ENCODE measurements around the gene HOXA6. TPM values are rescaled to one million over a fixed set of nuclear protein-coding genes. Genes with fewer than 3 reads are reported as not detected.
A peak's percentile ranks its signal among the peaks of the same experiment; 100 is the strongest.

HOXA6 gene
- total RNA-seq, 1 donor from 2014 or later, result not detected

DNA sequence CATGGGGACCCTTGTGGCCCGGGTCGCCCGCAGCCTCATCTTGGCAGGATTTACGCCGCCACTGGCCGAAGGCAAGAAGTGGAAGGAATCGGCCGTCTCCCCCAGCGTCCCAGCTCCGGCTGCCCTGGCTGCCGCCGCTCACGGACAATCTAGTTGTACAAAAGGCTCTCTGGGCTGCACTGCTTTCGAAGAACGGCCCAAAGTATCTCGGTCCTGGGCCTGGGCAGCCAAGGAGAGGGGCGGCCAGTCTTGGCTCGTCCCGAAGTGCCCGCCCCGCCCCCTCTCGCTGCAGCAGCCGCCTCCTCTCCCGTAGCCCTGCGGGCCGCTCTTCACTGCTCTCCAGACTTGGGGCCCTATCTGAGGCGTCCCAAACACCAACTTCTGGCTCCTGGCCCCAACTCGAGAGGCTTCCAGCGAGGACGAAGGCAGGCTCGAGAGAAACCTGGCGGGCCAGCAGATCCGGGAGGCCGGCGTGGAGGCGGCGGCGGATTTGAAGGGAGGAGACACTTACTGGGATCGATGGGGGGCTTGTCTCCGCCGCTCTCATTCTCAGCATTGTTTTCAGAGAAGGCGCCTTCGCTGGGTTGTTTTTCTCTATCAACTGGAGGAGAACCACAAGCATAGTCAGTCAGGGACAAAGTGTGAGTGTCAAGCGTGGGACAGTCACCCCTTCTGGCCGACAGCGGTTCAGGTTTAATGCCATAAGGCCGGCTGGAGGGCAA is 17.0 kb upstream of the HOXA6 start:
- TF ChIP-seq CTCF (IDR thresholded peaks at IDR 0.05) (peak; percentile 53), EZH2 (IDR thresholded peaks at IDR 0.05) (peak; percentile 97), EZH2phosphoT487 (IDR thresholded peaks at IDR 0.05) (peak; percentile 94)
- Histone ChIP-seq H3K27ac (no peak overlapping the region), H2AFZ (replicated peaks) (peak overlapping the region; percentile 8), H3K4me3 (peak overlapping the region; percentile 12), H3K4me1 (no peaks in the 10 kb centered on the region), H3K27me3 (peaks cover 100% of the 10 kb centered on the region), H3F3A (ENCODE audit: low read depth) (no peaks in the 10 kb centered on the region), H3K79me2 (ENCODE audit: low read depth) (no peaks in the 10 kb centered on the region), H3K36me3 (no peaks in the 10 kb centered on the region), H4K20me1 (ENCODE audit: low read depth) (peaks cover 60% of the 10 kb centered on the region), H3K9ac (no peak overlapping the region), H3K9me3 (ENCODE audit: low read depth) (no peaks in the 10 kb centered on the region), H3K4me2 (peak overlapping the region; percentile 16)
- DNase-seq (ENCODE audit: low spot score), result peak; percentile 87
- H3K36me3 Mint-ChIP-seq, result no peaks in the 10 kb centered on the region
- H3K9me3 Mint-ChIP-seq, result no peaks in the 10 kb centered on the region
- no peak overlapping the region for H3K4me3 Mint-ChIP-seq
- peaks cover 87% of the 10 kb centered on the region for H3K27me3 Mint-ChIP-seq (ENCODE audit: insufficient read depth, low read depth)
- no peak overlapping the region for H3K27ac Mint-ChIP-seq
- no peaks in the 10 kb centered on the region for H3K4me1 Mint-ChIP-seq

DNA sequence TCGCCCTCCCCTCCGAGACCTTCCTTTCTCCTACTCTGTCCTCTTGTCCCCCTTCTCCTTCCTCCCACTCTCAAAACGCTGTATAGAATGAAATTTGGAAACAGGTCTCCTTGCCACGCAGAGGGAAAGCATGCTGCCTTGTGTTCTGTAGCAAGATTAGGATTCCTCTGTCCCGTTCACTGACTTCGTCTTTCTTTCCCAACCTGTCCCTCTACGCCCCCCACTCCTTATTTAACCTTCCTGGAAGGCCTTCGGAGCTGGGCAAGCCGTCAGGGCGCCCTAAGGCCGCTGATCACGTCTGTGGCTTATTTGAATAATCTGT is 16.4 kb upstream of the HOXA6 start:
- no peaks in the 10 kb centered on the region for H3K4me1 Mint-ChIP-seq
- no peak overlapping the region for H3K27ac ChIP-seq
- peaks cover under 1% of the 10 kb centered on the region for H3K9me3 Mint-ChIP-seq
- H3K9me3 ChIP-seq (ENCODE audit: low read depth), result no peaks in the 10 kb centered on the region
- H3K4me3 Mint-ChIP-seq, result no peak overlapping the region
- TF ChIP-seq CTCF (IDR thresholded peaks at IDR 0.05), result no peak
- no peak for TF ChIP-seq EZH2 (IDR thresholded peaks at IDR 0.05)
- no peak for TF ChIP-seq EZH2phosphoT487 (IDR thresholded peaks at IDR 0.05)
- no peaks in the 10 kb centered on the region for H3F3A ChIP-seq (ENCODE audit: low read depth)
- peaks cover 90% of the 10 kb centered on the region for H3K27me3 Mint-ChIP-seq (ENCODE audit: insufficient read depth, low read depth)
- no peak overlapping the region for H3K4me2 ChIP-seq
- no peaks in the 10 kb centered on the region for H3K79me2 ChIP-seq (ENCODE audit: low read depth)
- peaks cover 100% of the 10 kb centered on the region for H3K27me3 ChIP-seq
- no peak overlapping the region for H3K4me3 ChIP-seq
- no peaks in the 10 kb centered on the region for H3K36me3 Mint-ChIP-seq
- no peak overlapping the region for H3K27ac Mint-ChIP-seq
- no peaks in the 10 kb centered on the region for H3K36me3 ChIP-seq
- peaks cover 55% of the 10 kb centered on the region for H4K20me1 ChIP-seq (ENCODE audit: low read depth)
- H2AFZ ChIP-seq (replicated peaks), result peak overlapping the region; percentile 8
- no peak overlapping the region for H3K9ac ChIP-seq
- no peak for DNase-seq (ENCODE audit: low spot score)
- no peaks in the 10 kb centered on the region for H3K4me1 ChIP-seq

- H4K20me1 ChIP-seq (ENCODE audit: low read depth), result peaks cover 55% of the 10 kb centered on the region
- no peaks in the 10 kb centered on the region for H3K9me3 ChIP-seq (ENCODE audit: low read depth)
Measured at GRCh38 chr7:27163288-27164044, 15.9 kb upstream of the HOXA6 start.

More at GRCh38 chr7:27163288-27164044, 15.9 kb upstream of the HOXA6 start:
- Histone ChIP-seq H3F3A (ENCODE audit: low read depth) (no peaks in the 10 kb centered on the region), H3K36me3 (no peaks in the 10 kb centered on the region), H3K27ac (no peak overlapping the region), H3K4me2 (no peak overlapping the region), H3K4me3 (no peak overlapping the region), H3K27me3 (peaks cover 100% of the 10 kb centered on the region), H3K4me1 (no peaks in the 10 kb centered on the region), H3K9ac (no peak overlapping the region), H2AFZ (replicated peaks) (no peak overlapping the region), H3K79me2 (ENCODE audit: low read depth) (no peaks in the 10 kb centered on the region)
- Mint-ChIP-seq H3K27me3 (ENCODE audit: insufficient read depth, low read depth) (peaks cover 90% of the 10 kb centered on the region), H3K4me3 (no peak overlapping the region), H3K9me3 (peaks cover 3% of the 10 kb centered on the region), H3K27ac (no peak overlapping the region), H3K4me1 (no peaks in the 10 kb centered on the region), H3K36me3 (no peaks in the 10 kb centered on the region)
- TF ChIP-seq EZH2phosphoT487 (IDR thresholded peaks at IDR 0.05) (peak; percentile 53), EZH2 (IDR thresholded peaks at IDR 0.05) (peak; percentile 35), CTCF (IDR thresholded peaks at IDR 0.05) (no peak)
- DNase-seq (ENCODE audit: low spot score), result no peak

Measured in neural progenitor cell (in vitro differentiated cells).